Fibroblast of peridontal ligament (primary cell): ENCODE results near the gene MYCN.
"Not testable (repeated sequence)": the region's sequence is repeated elsewhere in the genome, so short reads cannot be mapped to it uniquely, and the experiment has no call there.

Experiments used
- DNase-seq: peaks from one replicate; pipeline ENCODE4 v3.0.0-alpha.2; 2010; ENCODE audit errors: extremely low read depth

The MYCN gene

GRCh38 chr2:15907461-15908324 lies 32.7 kb upstream of the MYCN start:
- DNase-seq = no peak

GRCh38 chr2:15908371-15908770 lies 32.0 kb upstream of the MYCN start:
- no peak for DNase-seq

GRCh38 chr2:15909157-15909556 lies 31.2 kb upstream of the MYCN start:
- no peak for DNase-seq

GRCh38 chr2:15909736-15910135 lies 30.6 kb upstream of the MYCN start:
- DNase-seq = no peak

- not testable (repeated sequence) for DNase-seq
These were observed 29.1 kb upstream of the MYCN start for GRCh38 chr2:15911270-15911669.

- DNase-seq = no peak
These were observed 28.7 kb upstream of the MYCN start for GRCh38 chr2:15911686-15912085.

GRCh38 chr2:15912203-15912602 lies 28.1 kb upstream of the MYCN start:
- DNase-seq = no peak

- no peak for DNase-seq
These were observed 27.2 kb upstream of the MYCN start for GRCh38 chr2:15913146-15913545.

- no peak for DNase-seq
These were observed 25.6 kb upstream of the MYCN start for GRCh38 chr2:15914596-15915385.

- not testable (repeated sequence) for DNase-seq
These were observed 24.8 kb upstream of the MYCN start for GRCh38 chr2:15915546-15915945.

- DNase-seq = no peak
These were observed 24.0 kb upstream of the MYCN start for GRCh38 chr2:15916336-15916735.

GRCh38 chr2:15918761-15919356 lies 21.5 kb upstream of the MYCN start:
- DNase-seq = no peak

- DNase-seq = no peak
These were observed 20.5 kb upstream of the MYCN start for GRCh38 chr2:15919716-15920434.

- DNase-seq = no peak
These were observed 19.7 kb upstream of the MYCN start for GRCh38 chr2:15920696-15921095.

GRCh38 chr2:15923597-15923996 lies 16.8 kb upstream of the MYCN start:
- DNase-seq = no peak

- no peak for DNase-seq
These were observed 14.5 kb upstream of the MYCN start for GRCh38 chr2:15925819-15926218.

- DNase-seq = no peak
These were observed 14.1 kb upstream of the MYCN start for GRCh38 chr2:15926252-15926651.

- DNase-seq = no peak
These were observed 12.7 kb upstream of the MYCN start for GRCh38 chr2:15927551-15928218.

- DNase-seq = not testable (repeated sequence)
These were observed 11.3 kb upstream of the MYCN start for GRCh38 chr2:15929008-15929407.

- no peak for DNase-seq
These were observed 10.5 kb upstream of the MYCN start for GRCh38 chr2:15929861-15930260.

GRCh38 chr2:15930589-15931318 lies 9.6 kb upstream of the MYCN start:
- DNase-seq = no peak
